Measurements from ENCODE around the gene SEMA4B. TPM values are rescaled to one million over a fixed set of nuclear protein-coding genes. Genes with fewer than 3 reads are reported as not detected.

The SEMA4B gene
- total and polyA plus RNA-seq, 9 of the 15 experiments (the other 6 are each of a cell fraction or from before 2014, with no cell fraction given), result 1.3 to 33.6 (median 11.0) TPM

- no peak for TF ChIP-seq ZNF384 (IDR thresholded peaks at IDR 0.05; ENCODE audit: low read depth, low read length)
- no peak for TF ChIP-seq SRSF7 (optimal IDR thresholded peaks at IDR 0.05; ENCODE audit: low read depth, low read length)
- no peak for TF ChIP-seq SNRNP70 (optimal IDR thresholded peaks at IDR 0.05; ENCODE audit: low read depth, low read length)
- no peak for TF ChIP-seq NR2F6 (CRISPR knock-in tag; IDR thresholded peaks at IDR 0.05)
- TF ChIP-seq FOXP1 (CRISPR knock-in tag; IDR thresholded peaks at IDR 0.05), result no peak; the same call in 1 of the 2 replicates
- TF ChIP-seq HCFC1 (IDR thresholded peaks at IDR 0.05; ENCODE audit: low read depth, low read length), result no peak
- TF ChIP-seq, protein P1, sequence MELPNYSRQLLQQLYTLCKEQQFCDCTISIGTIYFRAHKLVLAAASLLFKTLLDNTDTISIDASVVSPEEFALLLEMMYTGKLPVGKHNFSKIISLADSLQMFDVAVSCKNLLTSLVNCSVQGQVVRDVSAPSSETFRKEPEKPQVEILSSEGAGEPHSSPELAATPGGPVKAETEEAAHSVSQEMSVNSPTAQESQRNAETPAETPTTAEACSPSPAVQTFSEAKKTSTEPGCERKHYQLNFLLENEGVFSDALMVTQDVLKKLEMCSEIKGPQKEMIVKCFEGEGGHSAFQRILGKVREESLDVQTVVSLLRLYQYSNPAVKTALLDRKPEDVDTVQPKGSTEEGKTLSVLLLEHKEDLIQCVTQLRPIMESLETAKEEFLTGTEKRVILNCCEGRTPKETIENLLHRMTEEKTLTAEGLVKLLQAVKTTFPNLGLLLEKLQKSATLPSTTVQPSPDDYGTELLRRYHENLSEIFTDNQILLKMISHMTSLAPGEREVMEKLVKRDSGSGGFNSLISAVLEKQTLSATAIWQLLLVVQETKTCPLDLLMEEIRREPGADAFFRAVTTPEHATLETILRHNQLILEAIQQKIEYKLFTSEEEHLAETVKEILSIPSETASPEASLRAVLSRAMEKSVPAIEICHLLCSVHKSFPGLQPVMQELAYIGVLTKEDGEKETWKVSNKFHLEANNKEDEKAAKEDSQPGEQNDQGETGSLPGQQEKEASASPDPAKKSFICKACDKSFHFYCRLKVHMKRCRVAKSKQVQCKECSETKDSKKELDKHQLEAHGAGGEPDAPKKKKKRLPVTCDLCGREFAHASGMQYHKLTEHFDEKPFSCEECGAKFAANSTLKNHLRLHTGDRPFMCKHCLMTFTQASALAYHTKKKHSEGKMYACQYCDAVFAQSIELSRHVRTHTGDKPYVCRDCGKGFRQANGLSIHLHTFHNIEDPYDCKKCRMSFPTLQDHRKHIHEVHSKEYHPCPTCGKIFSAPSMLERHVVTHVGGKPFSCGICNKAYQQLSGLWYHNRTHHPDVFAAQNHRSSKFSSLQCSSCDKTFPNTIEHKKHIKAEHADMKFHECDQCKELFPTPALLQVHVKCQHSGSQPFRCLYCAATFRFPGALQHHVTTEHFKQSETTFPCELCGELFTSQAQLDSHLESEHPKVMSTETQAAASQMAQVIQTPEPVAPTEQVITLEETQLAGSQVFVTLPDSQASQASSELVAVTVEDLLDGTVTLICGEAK (IDR thresholded peaks at IDR 0.05), result 0 out of 2 replicates have a peak, but pooled peaks have one; percentile 9
- TF ChIP-seq, protein P1 (CRISPR knock-in tag; IDR thresholded peaks at IDR 0.05), result no peak
- peak; percentile 3 for TF ChIP-seq SMAD1 (IDR thresholded peaks at IDR 0.05; ENCODE audit: low read depth, low read length, partially characterized antibody)
- TF ChIP-seq, protein P2, sequence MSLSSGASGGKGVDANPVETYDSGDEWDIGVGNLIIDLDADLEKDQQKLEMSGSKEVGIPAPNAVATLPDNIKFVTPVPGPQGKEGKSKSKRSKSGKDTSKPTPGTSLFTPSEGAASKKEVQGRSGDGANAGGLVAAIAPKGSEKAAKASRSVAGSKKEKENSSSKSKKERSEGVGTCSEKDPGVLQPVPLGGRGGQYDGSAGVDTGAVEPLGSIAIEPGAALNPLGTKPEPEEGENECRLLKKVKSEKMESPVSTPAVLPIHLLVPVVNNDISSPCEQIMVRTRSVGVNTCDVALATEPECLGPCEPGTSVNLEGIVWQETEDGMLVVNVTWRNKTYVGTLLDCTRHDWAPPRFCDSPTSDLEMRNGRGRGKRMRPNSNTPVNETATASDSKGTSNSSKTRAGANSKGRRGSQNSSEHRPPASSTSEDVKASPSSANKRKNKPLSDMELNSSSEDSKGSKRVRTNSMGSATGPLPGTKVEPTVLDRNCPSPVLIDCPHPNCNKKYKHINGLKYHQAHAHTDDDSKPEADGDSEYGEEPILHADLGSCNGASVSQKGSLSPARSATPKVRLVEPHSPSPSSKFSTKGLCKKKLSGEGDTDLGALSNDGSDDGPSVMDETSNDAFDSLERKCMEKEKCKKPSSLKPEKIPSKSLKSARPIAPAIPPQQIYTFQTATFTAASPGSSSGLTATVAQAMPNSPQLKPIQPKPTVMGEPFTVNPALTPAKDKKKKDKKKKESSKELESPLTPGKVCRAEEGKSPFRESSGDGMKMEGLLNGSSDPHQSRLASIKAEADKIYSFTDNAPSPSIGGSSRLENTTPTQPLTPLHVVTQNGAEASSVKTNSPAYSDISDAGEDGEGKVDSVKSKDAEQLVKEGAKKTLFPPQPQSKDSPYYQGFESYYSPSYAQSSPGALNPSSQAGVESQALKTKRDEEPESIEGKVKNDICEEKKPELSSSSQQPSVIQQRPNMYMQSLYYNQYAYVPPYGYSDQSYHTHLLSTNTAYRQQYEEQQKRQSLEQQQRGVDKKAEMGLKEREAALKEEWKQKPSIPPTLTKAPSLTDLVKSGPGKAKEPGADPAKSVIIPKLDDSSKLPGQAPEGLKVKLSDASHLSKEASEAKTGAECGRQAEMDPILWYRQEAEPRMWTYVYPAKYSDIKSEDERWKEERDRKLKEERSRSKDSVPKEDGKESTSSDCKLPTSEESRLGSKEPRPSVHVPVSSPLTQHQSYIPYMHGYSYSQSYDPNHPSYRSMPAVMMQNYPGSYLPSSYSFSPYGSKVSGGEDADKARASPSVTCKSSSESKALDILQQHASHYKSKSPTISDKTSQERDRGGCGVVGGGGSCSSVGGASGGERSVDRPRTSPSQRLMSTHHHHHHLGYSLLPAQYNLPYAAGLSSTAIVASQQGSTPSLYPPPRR (CRISPR knock-in tag; IDR thresholded peaks at IDR 0.05; ENCODE audit: borderline replicate concordance), result no peak
These were observed 16.1 kb upstream of the SEMA4B start (continued) for GRCh38 chr15:90184786-90185704.
